A673 (cell line): ENCODE measurements around the gene FUZ. TPM values are rescaled to one million over a fixed set of nuclear protein-coding genes. Genes with fewer than 3 reads are reported as not detected.

Experiments
- BruUV-seq: library from RNA; stranded (reverse); fragments of 400-500 nt; replicated peaks from 2 replicates; lab custom pipeline; 2021; lab: Mats Ljungman, UMichigan
- CTCF ChIA-PET: fragments of 300-600 bp; sonication (Branson Sonifier 250); formaldehyde crosslinking; loops from one replicate; lab custom pipeline; 2022; ENCODE audit warnings: antibody characterized with exemption; lab: Charles Lee
- POLR2A ChIA-PET: fragments of 300-600 bp; sonication (Branson Sonifier 250); formaldehyde crosslinking; loops from one replicate; lab custom pipeline; 2022; ENCODE audit warnings: antibody characterized with exemption; ENCODE audit not compliant: low non-redundant PET; lab: Charles Lee
- DNase-seq: peaks from one replicate; pipeline ENCODE4 v3.0.0-alpha.2; 2015; ENCODE audit warnings: low spot score
- H3K27ac ChIP-seq: fragments of 200-600 bp; sonication (generic); 2 replicates; pipeline ENCODE4 v1.5.1; 2016; ENCODE audit warnings: mixed run types, low read depth, mild to moderate bottlenecking, mixed read lengths, antibody characterized with exemption, low read length; ENCODE audit not compliant: poor library complexity, severe bottlenecking
- H3K27me3 ChIP-seq: fragments of 200-600 bp; sonication (generic); replicated peaks from 2 replicates; pipeline ENCODE4 v1.6.1; 2017; ENCODE audit warnings: mixed run types, low read depth, mild to moderate bottlenecking, mixed read lengths, antibody characterized with exemption, low read length; ENCODE audit not compliant: insufficient read depth, poor library complexity
- H3K36me3 ChIP-seq: fragments of 200-600 bp; sonication (generic); 2 replicates; pipeline ENCODE4 v1.6.1; 2016; ENCODE audit warnings: mixed run types, mild to moderate bottlenecking, mixed read lengths, antibody characterized with exemption, low read length; ENCODE audit not compliant: insufficient read depth, poor library complexity, severe bottlenecking
- H3K4me1 ChIP-seq: fragments of 200-600 bp; sonication (generic); 2 replicates; pipeline ENCODE4 v1.6.1; 2017; ENCODE audit warnings: mixed run types, mild to moderate bottlenecking, mixed read lengths, antibody characterized with exemption, low read length; ENCODE audit not compliant: insufficient read depth, poor library complexity, severe bottlenecking
- H3K4me3 ChIP-seq: fragments of 200-600 bp; sonication (generic); 2 replicates; pipeline ENCODE4 v1.5.1; 2016; ENCODE audit warnings: low read depth, mixed run types, mild to moderate bottlenecking, mixed read lengths, low read length; ENCODE audit not compliant: poor library complexity, severe bottlenecking
- H3K9me3 ChIP-seq: fragments of 200-600 bp; sonication (generic); 2 replicates; pipeline ENCODE4 v1.6.1; 2016; ENCODE audit warnings: mixed run types, low read depth, mild to moderate bottlenecking, mixed read lengths, antibody characterized with exemption, low read length; ENCODE audit not compliant: poor library complexity, severe bottlenecking
- EZH2 ChIP-seq: fragments of 200-600 bp; sonication (generic); IDR thresholded peaks from 2 replicates; pipeline ENCODE4 v1.6.1; 2017; ENCODE audit warnings: borderline replicate concordance, low read depth, mild to moderate bottlenecking, mixed read lengths, antibody characterized with exemption, low read length; ENCODE audit not compliant: poor library complexity, severe bottlenecking
- intact Hi-C: fragments of 100-400 bp; cut with micrococcal nuclease; formaldehyde crosslinking; loops from one replicate; pipeline ENCODE4 v1.10.0; 2022; ENCODE audit not compliant: unreplicated experiment
- total RNA-seq: library from RNA; stranded (reverse); gene quantifications from 2 replicates; pipeline ENCODE4 v1.2.3, GENCODE V29; 2021
- TF ChIP-seq, protein P1 (sequence below): fragments of 300-800, 200-600 bp; sonication (generic); conservative IDR thresholded peaks from 2 replicates; pipeline ENCODE4 v1.5.1; 2017; ENCODE audit warnings: low read depth, mild to moderate bottlenecking, antibody characterized with exemption, low read length, moderate library complexity, mixed read lengths

Gene FUZ
- total RNA-seq, 1 experiment from 2014 or later, result 53.0 TPM

DNA sequence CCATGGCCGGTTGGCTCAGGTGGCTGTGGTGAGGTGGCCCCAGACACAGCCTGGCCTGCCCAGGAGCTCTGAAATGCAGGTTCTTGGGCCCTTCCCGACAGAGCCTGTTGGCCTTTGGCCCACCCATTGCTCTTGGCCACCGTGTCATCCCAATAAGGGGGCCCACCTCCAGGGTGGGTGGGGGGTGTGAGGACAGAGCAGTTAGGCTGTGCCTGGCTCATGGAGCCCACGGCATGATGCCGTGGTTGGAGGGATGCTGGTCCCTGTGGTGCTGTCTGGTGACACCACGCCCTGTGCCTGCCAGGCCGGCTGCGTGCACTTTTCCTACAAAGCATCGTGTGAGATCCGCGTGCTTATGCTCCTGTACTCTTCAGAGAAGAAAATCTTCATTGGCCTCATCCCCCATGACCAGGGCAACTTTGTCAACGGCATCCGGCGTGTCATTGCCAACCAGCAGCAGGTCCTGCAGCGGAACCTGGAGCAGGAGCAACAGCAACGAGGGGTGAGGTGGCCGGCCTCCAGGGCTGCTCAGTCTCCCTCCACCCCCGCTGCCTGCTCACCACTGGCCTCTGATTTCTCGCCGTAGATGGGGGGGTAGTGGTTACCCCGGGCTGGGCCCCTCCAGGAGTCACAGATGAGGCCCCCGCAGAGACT lies 46.7 kb upstream of the FUZ start:
- intact Hi-C loops, result no loop called here
- Histone ChIP-seq H3K36me3 (peaks cover 95% of the 10 kb centered on the region), H3K9me3 (no peaks in the 10 kb centered on the region), H3K4me3 (no peak overlapping the region), H3K27me3 (no peaks in the 10 kb centered on the region), H3K27ac (no peak overlapping the region), H3K4me1 (peaks cover 5% of the 10 kb centered on the region)
- TF ChIP-seq EZH2, result no peak
- TF ChIP-seq, protein P1, sequence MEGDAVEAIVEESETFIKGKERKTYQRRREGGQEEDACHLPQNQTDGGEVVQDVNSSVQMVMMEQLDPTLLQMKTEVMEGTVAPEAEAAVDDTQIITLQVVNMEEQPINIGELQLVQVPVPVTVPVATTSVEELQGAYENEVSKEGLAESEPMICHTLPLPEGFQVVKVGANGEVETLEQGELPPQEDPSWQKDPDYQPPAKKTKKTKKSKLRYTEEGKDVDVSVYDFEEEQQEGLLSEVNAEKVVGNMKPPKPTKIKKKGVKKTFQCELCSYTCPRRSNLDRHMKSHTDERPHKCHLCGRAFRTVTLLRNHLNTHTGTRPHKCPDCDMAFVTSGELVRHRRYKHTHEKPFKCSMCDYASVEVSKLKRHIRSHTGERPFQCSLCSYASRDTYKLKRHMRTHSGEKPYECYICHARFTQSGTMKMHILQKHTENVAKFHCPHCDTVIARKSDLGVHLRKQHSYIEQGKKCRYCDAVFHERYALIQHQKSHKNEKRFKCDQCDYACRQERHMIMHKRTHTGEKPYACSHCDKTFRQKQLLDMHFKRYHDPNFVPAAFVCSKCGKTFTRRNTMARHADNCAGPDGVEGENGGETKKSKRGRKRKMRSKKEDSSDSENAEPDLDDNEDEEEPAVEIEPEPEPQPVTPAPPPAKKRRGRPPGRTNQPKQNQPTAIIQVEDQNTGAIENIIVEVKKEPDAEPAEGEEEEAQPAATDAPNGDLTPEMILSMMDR, result no peak
- ChIA-PET POLR2A (no interaction called here), CTCF (no interaction called here)
- no TSS peak for BruUV-seq
- DNase-seq, result no peak

DNA sequence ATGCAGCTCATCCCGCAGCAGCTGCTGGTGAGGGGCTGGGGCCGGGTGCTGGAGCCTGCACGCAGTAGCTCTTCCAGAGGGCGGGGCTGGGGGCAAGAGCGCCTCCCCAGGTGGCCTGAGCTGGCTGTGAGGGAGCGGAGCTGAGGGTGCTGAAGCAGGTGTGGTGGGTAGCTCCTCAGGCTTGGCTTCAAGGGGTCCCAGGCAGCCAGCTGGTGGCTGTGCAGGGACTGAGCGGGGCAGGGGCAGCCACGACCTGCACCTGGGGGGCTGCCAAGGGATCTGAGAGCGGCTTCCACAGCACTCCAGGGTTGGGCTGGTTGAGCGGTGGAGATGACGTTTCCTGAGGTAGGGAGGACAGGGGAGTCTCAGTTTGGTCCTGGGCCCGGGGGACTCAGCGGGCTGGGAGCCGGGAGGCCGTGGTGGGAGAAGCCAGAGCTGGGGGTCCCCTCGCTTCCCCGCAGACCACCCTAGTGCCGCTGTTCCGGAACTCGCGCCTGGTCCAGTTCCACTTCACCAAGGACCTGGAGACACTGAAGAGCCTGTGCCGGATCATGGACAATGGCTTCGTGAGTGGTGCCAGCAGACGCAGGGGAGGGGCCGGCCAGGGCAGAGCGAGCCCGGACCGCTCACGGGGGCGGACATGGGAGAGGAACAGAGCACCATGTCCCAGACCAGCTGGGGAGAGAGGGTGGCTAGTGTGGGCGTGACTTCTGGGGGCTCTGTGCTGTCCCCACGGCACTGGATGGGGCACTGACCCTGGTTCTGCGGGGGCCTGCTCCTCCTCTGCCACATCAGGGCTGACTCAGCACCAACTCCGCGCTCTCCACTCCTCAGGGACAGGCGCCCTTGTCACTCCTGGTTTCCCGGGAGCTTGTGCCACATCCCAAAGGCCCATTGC lies 45.2 kb upstream of the FUZ start:
- DNase-seq, result no peak
- H3K9me3 ChIP-seq, result no peaks in the 10 kb centered on the region
- ChIA-PET CTCF (no interaction called here), POLR2A (no interaction called here)
- BruUV-seq, result no TSS peak
- peaks cover 81% of the 10 kb centered on the region for H3K36me3 ChIP-seq
- intact Hi-C loops, result no loop called here
- TF ChIP-seq, protein P1, result no peak
- no peak for TF ChIP-seq EZH2
- peaks cover 9% of the 10 kb centered on the region for H3K4me1 ChIP-seq
- no peaks in the 10 kb centered on the region for H3K27me3 ChIP-seq
- H3K4me3 ChIP-seq, result no peak overlapping the region
- peak overlapping the region; percentile 25 for H3K27ac ChIP-seq

DNA sequence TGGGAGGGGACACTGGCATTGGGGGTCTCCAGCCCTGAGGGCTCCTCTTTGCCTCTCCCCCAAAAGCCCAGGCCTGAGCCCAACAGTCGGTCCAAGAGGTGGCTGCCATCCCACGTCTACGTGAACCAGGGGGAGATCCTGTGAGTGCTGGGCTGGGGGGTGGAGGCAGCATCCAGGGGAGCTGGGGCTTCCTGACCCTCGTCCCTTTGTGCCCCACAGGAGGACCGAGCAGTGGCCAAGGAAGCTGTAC lies 44.7 kb upstream of the FUZ start:
- Histone ChIP-seq H3K4me1 (peaks cover 15% of the 10 kb centered on the region), H3K36me3 (peaks cover 77% of the 10 kb centered on the region), H3K9me3 (no peaks in the 10 kb centered on the region), H3K4me3 (no peak overlapping the region), H3K27ac (peak overlapping the region; percentile 25), H3K27me3 (no peaks in the 10 kb centered on the region)
- no peak for TF ChIP-seq EZH2
- TF ChIP-seq, protein P1, result no peak
- POLR2A ChIA-PET, result no interaction called here
- intact Hi-C loops, result no loop called here
- CTCF ChIA-PET, result no interaction called here
- BruUV-seq, result no TSS peak
- no peak for DNase-seq
